GM21447 (cell line): ENCODE results near the gene MGAT3.
"Not testable (repeated sequence)": the region's sequence is repeated elsewhere in the genome, so short reads cannot be mapped to it uniquely, and the experiment has no call there.

Experiments
- ATAC-seq: cut with Tn5 transposase; IDR thresholded peaks from one replicate; pipeline ENCODE4 v1.9.1; 2021; ENCODE audit not compliant: unreplicated experiment

The MGAT3 gene

GRCh38 chr22:39488563-39489083 is 31.8 kb downstream of the MGAT3 start:
- ATAC-seq, result no peak

- no peak for ATAC-seq
Observed at GRCh38 chr22:39489094-39490068, 32.6 kb downstream of the MGAT3 start.

- peak; percentile 69 for ATAC-seq
Observed at GRCh38 chr22:39490135-39490798, 33.5 kb downstream of the MGAT3 start.

GRCh38 chr22:39490966-39491680 is 34.3 kb downstream of the MGAT3 start:
- no peak for ATAC-seq

- ATAC-seq, result no peak
Observed at GRCh38 chr22:39491696-39492095, 34.9 kb downstream of the MGAT3 start.

- ATAC-seq, result no peak
Observed at GRCh38 chr22:39492186-39492585, 35.4 kb downstream of the MGAT3 start.

GRCh38 chr22:39493759-39494158 is 36.9 kb downstream of the MGAT3 start:
- no peak for ATAC-seq

GRCh38 chr22:39494471-39495120 is 37.8 kb downstream of the MGAT3 start:
- no peak for ATAC-seq

GRCh38 chr22:39496131-39496838 is 39.5 kb downstream of the MGAT3 start:
- no peak for ATAC-seq

GRCh38 chr22:39497429-39497828 is 40.6 kb downstream of the MGAT3 start:
- no peak for ATAC-seq

- ATAC-seq, result no peak
Observed at GRCh38 chr22:39498368-39498767, 41.6 kb downstream of the MGAT3 start.

GRCh38 chr22:39498802-39499201 is 42.0 kb downstream of the MGAT3 start:
- no peak for ATAC-seq

GRCh38 chr22:39500101-39500500 is 43.3 kb downstream of the MGAT3 start:
- no peak for ATAC-seq

GRCh38 chr22:39501644-39502108 is 44.9 kb downstream of the MGAT3 start:
- peak; percentile 17 for ATAC-seq

GRCh38 chr22:39502109-39502788 is 45.4 kb downstream of the MGAT3 start, which contains the start of gene MIEF1:
TSS of gene MIEF1 (plus strand) at chr22:39502290. CDS start at chr22:39511295, 9,005 bp downstream.
- peak; percentile 82 for ATAC-seq

GRCh38 chr22:39502789-39503409 is 46.1 kb downstream of the MGAT3 start:
- ATAC-seq, result peak; percentile 17

GRCh38 chr22:39503630-39504029 is 46.8 kb downstream of the MGAT3 start:
- no peak for ATAC-seq

GRCh38 chr22:39504071-39504470 is 47.3 kb downstream of the MGAT3 start:
- ATAC-seq, result no peak

- not testable (repeated sequence) for ATAC-seq
Observed at GRCh38 chr22:39507021-39507420, 50.2 kb downstream of the MGAT3 start.
